Epithelial cell of esophagus (primary cell): Measurements from ENCODE around the gene GSTP1.
A peak's percentile ranks its signal among the peaks of the same experiment; 100 is the strongest.

ENCODE experiments used
- DNase-seq: peaks from one replicate; pipeline ENCODE4 v3.0.0; 2010; ENCODE audit warnings: low read depth
- H3K4me3 ChIP-seq: 2 replicates; pipeline ENCODE4 v1.5.1; 2011; ENCODE audit warnings: mild to moderate bottlenecking, low read length, control low read depth
- CTCF ChIP-seq: IDR thresholded peaks from 2 replicates; pipeline ENCODE4 v1.5.1; 2011; ENCODE audit warnings: low read depth, mild to moderate bottlenecking, low read length, control low read depth, inconsistent platforms; ENCODE audit not compliant: insufficient read depth; ENCODE audit errors: missing control alignments

Gene GSTP1

GRCh38 chr11:67581469-67581868 is 2.1 kb upstream of the GSTP1 start:
- peak; percentile 40 for DNase-seq
- TF ChIP-seq CTCF = no peak
- no peak overlapping the region for H3K4me3 ChIP-seq

GRCh38 chr11:67582011-67582410 is 1.6 kb upstream of the GSTP1 start:
- TF ChIP-seq CTCF = no peak
- no peak overlapping the region for H3K4me3 ChIP-seq
- no peak for DNase-seq

GRCh38 chr11:67584205-67584880 is 731 bp downstream of the GSTP1 start:
- no peak for TF ChIP-seq CTCF
- peak overlapping the region; percentile 81 for H3K4me3 ChIP-seq
- peak; percentile 85 for DNase-seq

GRCh38 chr11:67584881-67585873 is 1.6 kb downstream of the GSTP1 start:
- no peak for TF ChIP-seq CTCF
- H3K4me3 ChIP-seq = peak overlapping the region; percentile 81
- DNase-seq = no peak

- TF ChIP-seq CTCF = no peak
- DNase-seq = no peak
- H3K4me3 ChIP-seq = peak overlapping the region; percentile 81
Observed at GRCh38 chr11:67585911-67586310, 2.3 kb downstream of the GSTP1 start.

GRCh38 chr11:67586568-67587250 is 3.1 kb downstream of the GSTP1 start:
- H3K4me3 ChIP-seq = no peak overlapping the region
- no peak for TF ChIP-seq CTCF
- DNase-seq = no peak
